ENCODE data around the gene MKX.

The MKX gene

GRCh38 chr10:27717224-27717623 is 28.4 kb downstream of the MKX start:
- no peaks in the 10 kb centered on the region for H3K9me3 ChIP-seq (ENCODE audit: control insufficient read depth, low read length)
- no peak overlapping the region for H3K27ac ChIP-seq (ENCODE audit: insufficient read depth, low read depth, low read length, poor library complexity, severe bottlenecking)
- WGBS, 2 experiments, result 94 to 100% methylated on average over 1 to 3 of the region's 3 CpGs
- H3K27me3 ChIP-seq (ENCODE audit: control insufficient read depth, insufficient read depth, low read length, poor library complexity, severe bottlenecking), result no peaks in the 10 kb centered on the region
- H3K36me3 ChIP-seq (ENCODE audit: control insufficient read depth, insufficient read depth, low read length), result no peaks in the 10 kb centered on the region
- no peak overlapping the region for H3K4me3 ChIP-seq (ENCODE audit: insufficient read depth, low read depth, low read length)
- no peaks in the 10 kb centered on the region for H3K4me1 ChIP-seq (ENCODE audit: control insufficient read depth, insufficient read depth, low read length)

- H3K4me1 ChIP-seq (ENCODE audit: control insufficient read depth, insufficient read depth, low read length), result no peaks in the 10 kb centered on the region
- H3K4me3 ChIP-seq (ENCODE audit: insufficient read depth, low read depth, low read length), result no peak overlapping the region
- no peaks in the 10 kb centered on the region for H3K9me3 ChIP-seq (ENCODE audit: control insufficient read depth, low read length)
- H3K27ac ChIP-seq (ENCODE audit: insufficient read depth, low read depth, low read length, poor library complexity, severe bottlenecking), result no peak overlapping the region
- WGBS, 2 experiments, result 50 to 100% methylated on average over 2 of the region's 5 CpGs
- H3K27me3 ChIP-seq (ENCODE audit: control insufficient read depth, insufficient read depth, low read length, poor library complexity, severe bottlenecking), result no peaks in the 10 kb centered on the region
- no peaks in the 10 kb centered on the region for H3K36me3 ChIP-seq (ENCODE audit: control insufficient read depth, insufficient read depth, low read length)
Measured at GRCh38 chr10:27716521-27716920, 29.1 kb downstream of the MKX start.

- WGBS, 2 experiments, result 92 to 94% methylated on average over 3 of the region's 3 CpGs
- no peak overlapping the region for H3K27ac ChIP-seq (ENCODE audit: insufficient read depth, low read depth, low read length, poor library complexity, severe bottlenecking)
Measured at GRCh38 chr10:27715505-27715904, 30.1 kb downstream of the MKX start.

GRCh38 chr10:27714349-27714748 is 31.3 kb downstream of the MKX start:
- no peaks in the 10 kb centered on the region for H3K9me3 ChIP-seq (ENCODE audit: control insufficient read depth, low read length)
- no peak overlapping the region for H3K4me3 ChIP-seq (ENCODE audit: insufficient read depth, low read depth, low read length)
- no peaks in the 10 kb centered on the region for H3K27me3 ChIP-seq (ENCODE audit: control insufficient read depth, insufficient read depth, low read length, poor library complexity, severe bottlenecking)
- no peaks in the 10 kb centered on the region for H3K36me3 ChIP-seq (ENCODE audit: control insufficient read depth, insufficient read depth, low read length)
- no peaks in the 10 kb centered on the region for H3K4me1 ChIP-seq (ENCODE audit: control insufficient read depth, insufficient read depth, low read length)
- no peak overlapping the region for H3K27ac ChIP-seq (ENCODE audit: insufficient read depth, low read depth, low read length, poor library complexity, severe bottlenecking)
- 75 to 100% methylated on average over 1 to 4 of the region's 4 CpGs for WGBS, 2 experiments

More at GRCh38 chr10:27715505-27715904, 30.1 kb downstream of the MKX start:
- Histone ChIP-seq H3K36me3 (ENCODE audit: control insufficient read depth, insufficient read depth, low read length) (no peaks in the 10 kb centered on the region), H3K27me3 (ENCODE audit: control insufficient read depth, insufficient read depth, low read length, poor library complexity, severe bottlenecking) (no peaks in the 10 kb centered on the region), H3K4me3 (ENCODE audit: insufficient read depth, low read depth, low read length) (no peak overlapping the region), H3K9me3 (ENCODE audit: control insufficient read depth, low read length) (no peaks in the 10 kb centered on the region), H3K4me1 (ENCODE audit: control insufficient read depth, insufficient read depth, low read length) (no peaks in the 10 kb centered on the region)

GRCh38 chr10:27713941-27714340 is 31.7 kb downstream of the MKX start:
- 86 to 92% methylated on average over 3 of the region's 3 CpGs for WGBS, 2 experiments
- Histone ChIP-seq H3K9me3 (ENCODE audit: control insufficient read depth, low read length) (no peaks in the 10 kb centered on the region), H3K4me3 (ENCODE audit: insufficient read depth, low read depth, low read length) (no peak overlapping the region), H3K4me1 (ENCODE audit: control insufficient read depth, insufficient read depth, low read length) (no peaks in the 10 kb centered on the region), H3K36me3 (ENCODE audit: control insufficient read depth, insufficient read depth, low read length) (no peaks in the 10 kb centered on the region), H3K27me3 (ENCODE audit: control insufficient read depth, insufficient read depth, low read length, poor library complexity, severe bottlenecking) (no peaks in the 10 kb centered on the region), H3K27ac (ENCODE audit: insufficient read depth, low read depth, low read length, poor library complexity, severe bottlenecking) (no peak overlapping the region)

GRCh38 chr10:27710014-27710413 is 35.6 kb downstream of the MKX start:
- Histone ChIP-seq H3K4me3 (ENCODE audit: insufficient read depth, low read depth, low read length) (no peak overlapping the region), H3K4me1 (ENCODE audit: control insufficient read depth, insufficient read depth, low read length) (no peaks in the 10 kb centered on the region), H3K27ac (ENCODE audit: insufficient read depth, low read depth, low read length, poor library complexity, severe bottlenecking) (no peak overlapping the region), H3K27me3 (ENCODE audit: control insufficient read depth, insufficient read depth, low read length, poor library complexity, severe bottlenecking) (no peaks in the 10 kb centered on the region), H3K9me3 (ENCODE audit: control insufficient read depth, low read length) (no peaks in the 10 kb centered on the region), H3K36me3 (ENCODE audit: control insufficient read depth, insufficient read depth, low read length) (no peaks in the 10 kb centered on the region)

GRCh38 chr10:27709304-27709703 is 36.3 kb downstream of the MKX start:
- H3K27me3 ChIP-seq (ENCODE audit: control insufficient read depth, insufficient read depth, low read length, poor library complexity, severe bottlenecking), result no peaks in the 10 kb centered on the region
- H3K4me1 ChIP-seq (ENCODE audit: control insufficient read depth, insufficient read depth, low read length), result no peaks in the 10 kb centered on the region
- 93 to 97% methylated on average over 3 of the region's 3 CpGs for WGBS, 2 experiments
- H3K27ac ChIP-seq (ENCODE audit: insufficient read depth, low read depth, low read length, poor library complexity, severe bottlenecking), result no peak overlapping the region
- no peak overlapping the region for H3K4me3 ChIP-seq (ENCODE audit: insufficient read depth, low read depth, low read length)
- no peaks in the 10 kb centered on the region for H3K36me3 ChIP-seq (ENCODE audit: control insufficient read depth, insufficient read depth, low read length)
- no peaks in the 10 kb centered on the region for H3K9me3 ChIP-seq (ENCODE audit: control insufficient read depth, low read length)

- Histone ChIP-seq H3K9me3 (ENCODE audit: control insufficient read depth, low read length) (no peaks in the 10 kb centered on the region), H3K27ac (ENCODE audit: insufficient read depth, low read depth, low read length, poor library complexity, severe bottlenecking) (peak overlapping the region; percentile 52), H3K27me3 (ENCODE audit: control insufficient read depth, insufficient read depth, low read length, poor library complexity, severe bottlenecking) (no peaks in the 10 kb centered on the region), H3K4me3 (ENCODE audit: insufficient read depth, low read depth, low read length) (no peak overlapping the region), H3K36me3 (ENCODE audit: control insufficient read depth, insufficient read depth, low read length) (no peaks in the 10 kb centered on the region), H3K4me1 (ENCODE audit: control insufficient read depth, insufficient read depth, low read length) (peaks cover 9% of the 10 kb centered on the region)
- WGBS, 2 experiments, result 19 to 36% methylated on average over 3 of the region's 3 CpGs
Measured at GRCh38 chr10:27701938-27702537, 43.6 kb downstream of the MKX start.

- Histone ChIP-seq H3K4me1 (ENCODE audit: control insufficient read depth, insufficient read depth, low read length) (peaks cover 9% of the 10 kb centered on the region), H3K27ac (ENCODE audit: insufficient read depth, low read depth, low read length, poor library complexity, severe bottlenecking) (no peak overlapping the region), H3K36me3 (ENCODE audit: control insufficient read depth, insufficient read depth, low read length) (no peaks in the 10 kb centered on the region), H3K9me3 (ENCODE audit: control insufficient read depth, low read length) (no peaks in the 10 kb centered on the region), H3K27me3 (ENCODE audit: control insufficient read depth, insufficient read depth, low read length, poor library complexity, severe bottlenecking) (no peaks in the 10 kb centered on the region), H3K4me3 (ENCODE audit: insufficient read depth, low read depth, low read length) (no peak overlapping the region)
- 58 to 100% methylated on average over 1 of the region's 2 CpGs for WGBS, 2 experiments
Measured at GRCh38 chr10:27699776-27700175, 45.8 kb downstream of the MKX start.

GRCh38 chr10:27698961-27699360 is 46.7 kb downstream of the MKX start:
- Histone ChIP-seq H3K4me1 (ENCODE audit: control insufficient read depth, insufficient read depth, low read length) (peaks cover 9% of the 10 kb centered on the region), H3K36me3 (ENCODE audit: control insufficient read depth, insufficient read depth, low read length) (no peaks in the 10 kb centered on the region), H3K4me3 (ENCODE audit: insufficient read depth, low read depth, low read length) (no peak overlapping the region), H3K27me3 (ENCODE audit: control insufficient read depth, insufficient read depth, low read length, poor library complexity, severe bottlenecking) (no peaks in the 10 kb centered on the region), H3K27ac (ENCODE audit: insufficient read depth, low read depth, low read length, poor library complexity, severe bottlenecking) (no peak overlapping the region), H3K9me3 (ENCODE audit: control insufficient read depth, low read length) (no peaks in the 10 kb centered on the region)
- 100% methylated on average over 2 of the region's 2 CpGs for whole genome bisulfite sequencing, 2 experiments

GRCh38 chr10:27696466-27696865 is 49.2 kb downstream of the MKX start:
- 88 to 91% methylated on average over 2 to 3 of the region's 3 CpGs for WGBS, 2 experiments
- Histone ChIP-seq H3K27ac (ENCODE audit: insufficient read depth, low read depth, low read length, poor library complexity, severe bottlenecking) (no peak overlapping the region), H3K9me3 (ENCODE audit: control insufficient read depth, low read length) (no peaks in the 10 kb centered on the region), H3K4me1 (ENCODE audit: control insufficient read depth, insufficient read depth, low read length) (no peaks in the 10 kb centered on the region), H3K36me3 (ENCODE audit: control insufficient read depth, insufficient read depth, low read length) (no peaks in the 10 kb centered on the region), H3K27me3 (ENCODE audit: control insufficient read depth, insufficient read depth, low read length, poor library complexity, severe bottlenecking) (no peaks in the 10 kb centered on the region), H3K4me3 (ENCODE audit: insufficient read depth, low read depth, low read length) (no peak overlapping the region)

Data from ectodermal cell (in vitro differentiated cells).